Suprapubic skin (tissue), 2 donors: ENCODE measurements around the gene CNTRL.

Experiments used
- EP300 ChIP-seq: sonication (generic); formaldehyde crosslinking; IDR thresholded peaks from one replicate; pipeline ENCODE4 v1.6.1; 2017; ENCODE audit warnings: antibody characterized with exemption
- POLR2A ChIP-seq, 2 donors: fragments of 450-650 bp; IDR thresholded peaks; one replicate each; pipeline ENCODE4 v1.6.1; 2017; ENCODE audit warnings: antibody characterized with exemption in 2 of 2, mild to moderate bottlenecking in 2 of 2, moderate library complexity in 2 of 2

- TF ChIP-seq EP300 (no peak), POLR2A (IDR thresholded peaks at IDR 0.05) (no peak)
Observed at GRCh38 chr9:121138973-121139372, 64.2 kb downstream of the CNTRL start.
